SU-DHL-6 (cell line): Measurements from ENCODE around the gene DYNC1H1.

ENCODE experiments used
- H2AFZ ChIP-seq: fragments of 200-600 bp; sonication (generic); 2 replicates; pipeline ENCODE4 v1.6.1; 2014; ENCODE audit warnings: low read depth, mild to moderate bottlenecking, moderate library complexity, mixed read lengths, antibody characterized with exemption, low read length; ENCODE audit not compliant: severe bottlenecking
- H3F3A ChIP-seq: fragments of 200-600 bp; shearing (Covaris generic); 2 replicates; pipeline ENCODE4 v1.6.0; 2016; ENCODE audit warnings: antibody characterized with exemption, mild to moderate bottlenecking; ENCODE audit not compliant: insufficient read depth
- H3K27ac ChIP-seq: fragments of 200-600 bp; sonication (generic); 2 replicates; pipeline ENCODE4 v1.5.1; 2016; ENCODE audit warnings: low read depth, mild to moderate bottlenecking, low read length, moderate library complexity, mixed read lengths
- H3K27me3 ChIP-seq: fragments of 200-600 bp; sonication (generic), shearing (Covaris generic); 2 replicates; pipeline ENCODE4 v1.6.0; 2014; ENCODE audit warnings: mild to moderate bottlenecking, low read length
- H3K36me3 ChIP-seq: fragments of 200-600 bp; sonication (generic); 2 replicates; pipeline ENCODE4 v1.6.1; 2014; ENCODE audit warnings: mild to moderate bottlenecking, low read length, mixed read lengths
- H3K4me2 ChIP-seq: fragments of 300-600, 200-600 bp; shearing (Covaris generic), sonication (generic); 2 replicates; pipeline ENCODE4 v1.6.0; 2014; ENCODE audit warnings: low read length, low read depth, mild to moderate bottlenecking; ENCODE audit not compliant: poor library complexity, severe bottlenecking
- H3K4me3 ChIP-seq: fragments of 200-600 bp; sonication (generic); 2 replicates; pipeline ENCODE4 v1.5.1; 2014; ENCODE audit warnings: antibody characterized with exemption, low read length, mild to moderate bottlenecking, mixed read lengths; ENCODE audit not compliant: insufficient read depth, poor library complexity, severe bottlenecking
- H3K79me2 ChIP-seq: fragments of 200-600 bp; sonication (generic); 2 replicates; pipeline ENCODE4 v1.6.1; 2014; ENCODE audit warnings: mild to moderate bottlenecking, low read length, moderate library complexity; ENCODE audit not compliant: insufficient read depth
- H3K9ac ChIP-seq: fragments of 200-600 bp; sonication (generic); 2 replicates; pipeline ENCODE4 v1.7.0; 2014; ENCODE audit warnings: mild to moderate bottlenecking, low read length
- H3K9me2 ChIP-seq: fragments of 200-600 bp; sonication (generic); replicated peaks from 2 replicates; pipeline ENCODE4 v1.6.1; 2014; ENCODE audit warnings: low read length; ENCODE audit not compliant: insufficient read depth
- H3K9me3 ChIP-seq: fragments of 200-600 bp; sonication (generic); 2 replicates; pipeline ENCODE4 v1.6.1; 2014; ENCODE audit warnings: low read length, mixed read lengths; ENCODE audit not compliant: insufficient read depth
- H4K20me1 ChIP-seq: fragments of 200-600 bp; sonication (generic); 2 replicates; pipeline ENCODE4 v1.6.1; 2014; ENCODE audit warnings: low read depth, mild to moderate bottlenecking, antibody characterized with exemption, low read length, moderate library complexity, mixed read lengths
- CTCF ChIP-seq: fragments of 200-600 bp; sonication (generic); IDR thresholded peaks from one replicate; pipeline ENCODE4 v1.5.1; 2017; ENCODE audit warnings: antibody characterized with exemption, mild to moderate bottlenecking, low read length, moderate library complexity; ENCODE audit not compliant: insufficient read depth, poor library complexity, severe bottlenecking
- EZH2phosphoT487 ChIP-seq: fragments of 200-600 bp; sonication (generic), shearing (Covaris generic); conservative IDR thresholded peaks from 2 replicates; pipeline ENCODE4 v1.6.1; 2018; ENCODE audit warnings: mild to moderate bottlenecking, antibody characterized with exemption, low read length, moderate library complexity, mixed read lengths

The DYNC1H1 gene

GRCh38 chr14:102090713-102091112, 126.3 kb downstream of the DYNC1H1 start:
- Histone ChIP-seq H3F3A (0 out of 2 replicates have a peak, but pooled peaks cover 6% of the 10 kb centered on the region), H3K9me2 (no peaks in the 10 kb centered on the region), H3K36me3 (peaks cover 6% of the 10 kb centered on the region; the same call in 1 of the 2 replicates), H3K9ac (no peak overlapping the region), H3K4me2 (no peak overlapping the region), H3K27ac (no peak overlapping the region), H3K4me3 (no peak overlapping the region), H3K79me2 (peaks cover 11% of the 10 kb centered on the region), H4K20me1 (peaks cover 5% of the 10 kb centered on the region; the same call in 1 of the 2 replicates), H3K9me3 (no peaks in the 10 kb centered on the region), H2AFZ (no peak overlapping the region), H3K27me3 (no peaks in the 10 kb centered on the region)
- TF ChIP-seq EZH2phosphoT487 (no peak), CTCF (no peak)

- Histone ChIP-seq H4K20me1 (no peaks in the 10 kb centered on the region), H3K27me3 (no peaks in the 10 kb centered on the region), H3K9me3 (no peaks in the 10 kb centered on the region), H3K36me3 (no peaks in the 10 kb centered on the region), H3K79me2 (no peaks in the 10 kb centered on the region; the same call in 1 of the 2 replicates), H3F3A (0 out of 2 replicates have a peak, but pooled peaks cover 6% of the 10 kb centered on the region), H2AFZ (no peak overlapping the region), H3K4me3 (no peak overlapping the region), H3K9ac (no peak overlapping the region), H3K27ac (no peak overlapping the region), H3K4me2 (no peak overlapping the region), H3K9me2 (no peaks in the 10 kb centered on the region)
- TF ChIP-seq EZH2phosphoT487 (no peak), CTCF (no peak)
These were observed 128.4 kb downstream of the DYNC1H1 start for GRCh38 chr14:102092806-102093205.

DNA sequence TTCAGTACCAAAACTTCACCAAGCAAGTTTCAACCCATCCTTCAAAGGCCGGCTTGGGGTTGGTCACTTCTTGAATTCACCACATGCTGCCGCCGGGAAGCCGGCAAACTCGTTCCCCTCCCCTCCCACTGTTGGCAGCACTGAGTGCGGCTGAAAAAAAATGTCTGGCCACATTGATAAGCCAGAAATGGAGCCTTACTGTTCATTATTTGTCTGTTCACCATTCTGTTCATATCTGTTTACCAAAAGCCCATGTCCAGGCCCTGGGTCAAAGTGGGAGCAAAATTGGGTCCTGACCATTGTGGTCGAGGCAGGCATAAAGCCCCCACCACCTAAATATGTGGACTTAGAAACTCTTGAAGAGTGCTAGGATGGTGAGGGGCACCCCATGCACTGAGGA, 129.7 kb downstream of the DYNC1H1 start:
- H3K27me3 ChIP-seq = no peaks in the 10 kb centered on the region
- no peaks in the 10 kb centered on the region for H4K20me1 ChIP-seq
- no peaks in the 10 kb centered on the region for H3K36me3 ChIP-seq
- H3K27ac ChIP-seq = no peak overlapping the region
- no peaks in the 10 kb centered on the region for H3K9me2 ChIP-seq
- no peaks in the 10 kb centered on the region for H3K9me3 ChIP-seq
- H3K4me3 ChIP-seq = no peak overlapping the region
- TF ChIP-seq EZH2phosphoT487 = no peak
- TF ChIP-seq CTCF = no peak
- no peak overlapping the region for H3K4me2 ChIP-seq
- no peak overlapping the region for H3K9ac ChIP-seq
- no peaks in the 10 kb centered on the region for H3K79me2 ChIP-seq
- H2AFZ ChIP-seq = no peak overlapping the region
- H3F3A ChIP-seq = 0 out of 2 replicates have a peak, but pooled peaks cover 4% of the 10 kb centered on the region
